ENCODE measurements around the gene SMG1.
"Not testable (repeated sequence)": the region's sequence is repeated elsewhere in the genome, so short reads cannot be mapped to it uniquely, and the experiment has no call there.

Gene SMG1

DNA sequence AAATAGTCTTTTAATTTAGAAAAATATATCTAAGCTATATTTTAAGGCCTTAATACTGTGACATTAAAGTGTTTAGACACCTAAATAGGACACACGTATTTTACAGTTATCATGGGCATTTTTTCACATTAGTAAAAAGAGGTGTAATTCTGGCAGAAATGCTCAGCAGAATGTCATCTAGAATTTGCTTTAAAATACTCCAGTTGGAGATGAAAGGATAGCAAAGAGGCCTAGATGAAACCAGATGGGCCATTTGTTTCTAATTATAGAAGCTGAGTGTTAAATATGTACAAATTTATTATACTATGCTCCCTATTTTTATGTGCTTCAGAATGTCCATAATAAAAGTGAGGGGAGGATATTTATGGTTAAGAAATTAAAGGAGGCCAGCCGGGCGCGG lies 48.5 kb downstream of the SMG1 start:
- not testable (repeated sequence) for DNase-seq

DNA sequence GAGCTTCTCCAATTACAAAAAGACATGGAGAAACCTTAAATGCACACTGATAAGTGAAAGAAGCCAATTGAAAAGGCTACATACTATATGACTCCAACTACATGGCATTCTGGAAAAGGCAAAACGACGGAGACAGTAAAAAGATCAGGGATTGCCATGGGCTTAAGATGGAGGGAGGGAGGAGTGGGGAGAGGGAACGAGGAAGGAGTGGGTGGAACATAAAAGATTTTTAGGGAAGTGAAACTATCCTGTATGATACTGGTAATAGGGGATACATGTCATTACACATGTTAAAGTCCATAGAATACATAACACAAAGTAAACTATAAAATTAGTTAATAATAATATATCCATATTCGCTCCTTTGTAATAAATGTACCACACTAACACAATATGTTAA lies 48.9 kb downstream of the SMG1 start:
- DNase-seq = not testable (repeated sequence)

DNA sequence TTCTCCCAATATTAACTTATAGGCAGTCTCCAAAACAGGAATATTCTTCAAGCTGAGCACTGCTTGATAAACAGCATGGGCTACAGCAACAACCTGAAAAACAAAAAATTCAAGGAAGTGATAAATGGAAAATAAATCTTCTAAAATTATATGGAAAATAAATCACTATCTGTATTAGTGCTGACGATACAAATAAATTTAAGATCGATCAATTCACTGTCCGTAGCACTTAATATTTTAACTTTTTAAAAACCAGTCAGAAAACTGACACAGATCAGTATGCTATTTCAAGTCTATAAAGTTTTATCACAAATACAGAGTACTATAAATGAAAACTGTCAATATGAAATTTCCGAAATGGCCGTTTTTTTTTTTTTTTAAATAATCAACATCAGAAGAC lies 49.9 kb downstream of the SMG1 start:
- DNase-seq = not testable (repeated sequence)

DNA sequence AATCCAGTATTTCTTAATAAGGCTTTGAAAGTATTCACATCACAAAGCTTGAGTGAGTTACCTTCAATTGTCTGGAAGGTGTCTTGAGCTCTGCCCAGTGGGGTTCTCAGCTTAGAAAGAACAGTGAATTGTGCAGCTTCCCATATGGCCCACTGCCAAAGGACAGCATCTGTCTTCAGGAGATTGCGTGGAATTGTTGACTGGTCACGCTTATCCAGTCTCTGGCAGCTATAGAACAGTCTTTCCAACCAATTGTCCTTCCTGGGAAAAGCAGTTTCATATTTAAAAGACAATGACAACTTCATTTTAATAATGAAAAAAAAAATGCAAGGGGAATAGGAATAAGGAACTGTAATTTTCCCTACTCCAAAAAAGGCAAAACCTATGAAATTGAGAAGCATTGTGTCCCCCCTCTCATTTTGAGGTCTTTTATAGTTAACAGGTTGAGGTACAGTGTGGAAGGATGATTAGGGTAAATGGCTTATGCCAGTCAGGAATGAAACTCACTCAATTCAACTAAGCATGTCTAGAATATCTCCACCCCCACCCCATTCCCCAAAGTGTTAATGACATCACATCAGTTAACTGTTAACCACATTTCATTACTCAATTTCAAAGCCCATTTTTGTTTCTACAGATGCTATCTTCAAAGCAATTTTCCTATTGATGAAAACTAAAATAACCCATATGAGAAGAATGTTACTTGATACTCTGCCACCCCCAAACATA lies 57.0 kb downstream of the SMG1 start:
- DNase-seq = peak; percentile 76 to 79

DNA sequence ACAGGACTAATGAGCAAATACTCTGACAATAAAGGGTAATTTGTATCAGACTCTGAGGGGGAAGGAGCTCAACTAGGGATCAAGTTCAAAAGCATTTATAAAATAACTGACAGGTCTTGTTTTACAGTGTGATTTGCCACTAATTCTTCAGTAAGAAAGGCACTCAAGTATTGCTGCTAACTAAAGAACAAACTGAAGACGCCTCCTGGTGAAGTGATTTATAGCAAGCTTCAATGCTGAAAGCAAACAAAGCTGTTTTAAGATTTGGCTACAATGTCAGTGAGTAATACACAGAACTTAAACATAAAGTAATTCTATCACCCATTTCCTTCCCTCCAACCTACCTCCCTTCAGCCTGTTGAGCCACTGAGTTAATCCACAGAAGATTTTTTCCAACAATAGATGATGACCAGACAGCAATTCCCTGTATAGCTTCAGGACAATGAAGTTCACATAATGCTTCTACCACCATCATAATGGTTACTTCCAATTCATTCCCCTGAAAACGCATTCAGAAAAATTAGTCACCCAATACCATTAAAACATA lies 59.9 kb downstream of the SMG1 start:
- DNase-seq = not testable (repeated sequence)

DNA sequence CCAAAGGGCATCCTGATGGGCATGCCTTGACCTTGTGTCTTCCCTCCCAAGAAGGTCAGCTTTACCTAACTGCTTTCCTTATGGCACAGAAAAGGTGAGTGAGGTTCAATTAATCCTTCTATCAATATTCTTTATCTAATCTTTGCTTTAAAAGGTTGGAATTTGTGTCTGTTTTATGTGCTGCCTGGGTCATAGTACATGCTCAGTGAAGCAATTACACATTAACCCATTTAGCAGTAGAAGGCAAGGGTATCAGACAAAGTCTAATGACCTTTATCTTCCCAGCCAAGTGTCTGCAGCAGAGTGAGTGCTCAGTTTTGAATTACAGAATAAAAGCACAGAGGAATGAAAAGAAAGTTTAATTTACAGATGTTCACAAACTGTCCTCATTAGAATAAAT lies 63.3 kb downstream of the SMG1 start:
- not testable (repeated sequence) for DNase-seq

DNA sequence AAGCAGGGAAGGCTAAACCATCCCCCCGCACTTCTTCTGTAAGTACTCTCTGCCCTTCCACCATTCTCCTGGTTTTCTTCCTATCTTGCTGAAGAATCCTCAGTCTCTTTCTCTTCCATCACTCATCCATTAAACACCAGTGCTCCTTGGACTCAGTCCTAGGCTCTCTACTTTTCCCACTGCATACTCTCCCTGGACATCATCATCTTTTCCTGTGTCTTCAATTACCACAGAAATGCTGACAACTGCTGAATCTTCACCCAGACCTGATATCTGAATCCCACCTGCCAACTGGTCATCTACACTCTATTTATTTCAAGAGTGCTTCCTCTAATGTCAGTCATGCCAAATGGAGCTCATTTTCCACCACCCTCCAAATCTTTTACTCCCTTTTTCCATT lies 71.0 kb downstream of the SMG1 start:
- no peak for DNase-seq
- TF ChIP-seq POLR2A (IDR thresholded peaks at IDR 0.05; ENCODE audit: low read length) (no peak), GATA1 (IDR thresholded peaks at IDR 0.05; ENCODE audit: low read depth, low read length) (no peak)

DNA sequence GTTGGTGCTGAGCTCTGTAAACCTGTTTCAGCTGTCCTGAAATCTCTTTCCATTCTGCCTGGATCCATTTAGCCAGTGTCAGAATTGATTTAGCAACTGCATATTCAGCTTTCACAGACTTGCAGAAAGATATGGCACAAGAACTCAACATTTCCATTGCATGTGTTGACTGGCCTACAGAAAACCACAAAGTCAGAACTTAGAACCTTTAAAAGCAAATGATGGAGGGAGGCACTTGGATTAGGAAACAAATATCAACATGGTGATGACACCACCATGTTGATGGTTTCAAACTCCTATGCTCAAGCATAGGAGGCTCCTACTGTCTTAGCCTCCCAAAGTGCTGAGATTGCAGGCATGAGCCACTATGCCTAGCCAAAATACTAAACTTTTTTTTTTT lies 72.5 kb downstream of the SMG1 start:
- no peak for DNase-seq
- no peak for TF ChIP-seq GATA1 (IDR thresholded peaks at IDR 0.05; ENCODE audit: low read depth, low read length)
- TF ChIP-seq POLR2A (IDR thresholded peaks at IDR 0.05; ENCODE audit: low read length) = no peak

DNA sequence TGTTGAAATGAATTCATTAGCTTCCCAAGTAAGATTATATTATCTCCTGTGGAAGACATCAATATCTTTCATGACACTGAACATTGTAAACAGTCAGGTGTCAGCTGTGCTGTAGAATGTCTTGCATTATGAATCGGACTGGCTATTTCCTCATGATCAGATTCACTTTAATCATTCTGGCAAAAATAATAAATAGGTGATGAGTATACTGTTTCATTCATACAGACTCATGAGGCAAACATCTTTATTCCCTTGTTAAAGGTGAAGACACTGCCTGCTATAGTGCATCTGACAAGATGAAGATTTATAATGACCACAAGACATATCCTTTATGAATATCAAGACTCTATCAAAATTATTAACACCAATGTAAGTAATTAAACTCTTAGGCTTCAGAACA lies 73.6 kb downstream of the SMG1 start:
- no peak for DNase-seq

DNA sequence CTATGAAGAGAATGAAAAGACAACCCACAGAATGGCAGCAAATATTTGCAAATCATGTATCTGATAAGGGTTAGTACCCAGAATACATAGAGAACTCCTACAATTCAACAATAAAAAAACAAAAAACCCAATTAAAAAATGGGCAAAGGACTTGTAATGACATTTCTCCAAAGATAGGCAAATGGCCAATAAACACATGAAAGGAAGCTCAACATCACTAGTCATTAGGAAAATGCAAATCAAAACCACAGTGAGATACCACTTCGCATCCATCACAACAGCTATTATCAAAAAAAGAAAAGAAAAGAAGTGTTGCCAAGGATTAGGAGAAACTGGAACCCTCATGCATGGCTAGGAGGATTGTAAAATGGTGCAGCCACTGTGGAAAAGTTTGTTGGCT lies 79.8 kb downstream of the SMG1 start:
- TF ChIP-seq GATA1 (IDR thresholded peaks at IDR 0.05; ENCODE audit: low read depth, low read length) (no peak), POLR2A (IDR thresholded peaks at IDR 0.05; ENCODE audit: low read length) (no peak)

More for the DNA sequence above, 73.6 kb downstream of the SMG1 start:
- TF ChIP-seq POLR2A (IDR thresholded peaks at IDR 0.05; ENCODE audit: low read length) (no peak), GATA1 (IDR thresholded peaks at IDR 0.05; ENCODE audit: low read depth, low read length) (no peak)

DNA sequence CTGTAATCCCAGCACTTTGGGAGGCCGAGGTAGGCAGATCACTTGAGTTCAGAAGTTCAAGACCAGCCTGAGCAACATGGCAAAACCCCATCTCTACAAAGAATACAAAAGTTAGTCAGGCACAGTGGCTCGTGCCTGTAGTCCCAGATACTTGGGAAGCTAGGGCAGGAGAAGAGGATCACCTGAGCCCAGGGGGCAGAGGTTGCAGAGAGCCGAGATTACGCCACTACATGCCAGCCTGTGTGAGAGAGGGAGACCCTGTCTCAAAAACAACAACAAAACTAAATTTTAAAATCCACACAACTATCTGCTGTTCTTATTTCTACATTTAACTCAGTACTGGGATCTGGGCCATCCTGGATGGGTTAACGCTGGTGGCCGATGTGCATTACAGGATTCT lies 83.6 kb downstream of the SMG1 start:
- no peak for DNase-seq
- TF ChIP-seq GATA1 (IDR thresholded peaks at IDR 0.05; ENCODE audit: low read depth, low read length) = no peak
- no peak for TF ChIP-seq POLR2A (IDR thresholded peaks at IDR 0.05; ENCODE audit: low read length)

More for the DNA sequence above, 79.8 kb downstream of the SMG1 start:
- DNase-seq = no peak

DNA sequence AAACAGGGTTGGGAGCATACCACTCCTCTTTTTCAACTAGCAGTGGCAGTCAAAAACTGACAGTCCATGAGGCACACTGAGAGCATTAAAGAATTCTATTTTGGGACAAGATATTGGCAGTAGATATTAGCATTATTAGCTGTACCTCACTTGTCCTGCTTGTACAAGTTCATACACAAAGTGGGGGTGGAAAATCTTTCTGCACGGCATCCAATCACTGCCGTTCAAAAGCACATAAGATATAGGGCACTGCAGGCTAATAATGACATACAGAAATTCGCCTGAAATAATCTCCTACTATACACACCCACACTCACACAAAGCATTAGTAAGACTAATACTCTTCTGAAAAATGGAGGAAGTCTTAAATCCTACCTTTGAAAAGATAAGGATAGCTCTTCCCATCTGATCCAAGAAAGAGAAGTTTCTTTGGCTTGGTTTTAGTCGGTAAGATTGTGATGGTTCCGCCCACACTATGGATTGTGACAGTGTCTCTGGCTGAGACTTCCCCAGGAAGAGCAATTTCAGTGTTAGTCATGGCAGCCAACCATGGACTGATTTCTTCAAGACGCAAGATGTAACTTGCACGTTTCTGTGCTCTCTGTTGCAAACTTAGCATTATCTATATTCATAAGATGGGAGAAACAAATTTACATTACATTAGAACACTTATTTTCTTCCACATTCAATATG lies 84.2 kb downstream of the SMG1 start:
- no peak for DNase-seq
- no peak for TF ChIP-seq POLR2A (IDR thresholded peaks at IDR 0.05; ENCODE audit: low read length)
- TF ChIP-seq GATA1 (IDR thresholded peaks at IDR 0.05; ENCODE audit: low read depth, low read length) = no peak

DNA sequence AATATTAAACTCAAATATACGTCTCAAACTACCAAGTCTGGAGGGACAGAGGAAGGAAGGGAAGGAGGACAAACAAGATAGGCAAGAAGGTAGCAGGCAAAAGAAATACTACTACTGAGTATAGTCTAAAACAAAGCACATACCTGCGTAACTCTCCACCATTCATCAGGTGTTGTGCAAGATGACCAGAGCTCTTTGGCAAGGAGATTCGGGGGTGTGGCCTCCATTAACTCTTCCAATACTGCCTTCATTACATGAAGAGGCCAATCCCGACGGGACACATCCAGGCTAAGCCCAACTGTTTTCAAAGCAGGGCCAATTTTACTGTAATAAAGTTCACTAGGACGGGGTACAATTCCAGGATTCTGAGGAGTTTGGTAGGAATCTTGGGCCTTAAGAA lies 86.7 kb downstream of the SMG1 start:
- DNase-seq = no peak
- TF ChIP-seq POLR2A (IDR thresholded peaks at IDR 0.05; ENCODE audit: low read length) (no peak), GATA1 (IDR thresholded peaks at IDR 0.05; ENCODE audit: low read depth, low read length) (no peak)

DNA sequence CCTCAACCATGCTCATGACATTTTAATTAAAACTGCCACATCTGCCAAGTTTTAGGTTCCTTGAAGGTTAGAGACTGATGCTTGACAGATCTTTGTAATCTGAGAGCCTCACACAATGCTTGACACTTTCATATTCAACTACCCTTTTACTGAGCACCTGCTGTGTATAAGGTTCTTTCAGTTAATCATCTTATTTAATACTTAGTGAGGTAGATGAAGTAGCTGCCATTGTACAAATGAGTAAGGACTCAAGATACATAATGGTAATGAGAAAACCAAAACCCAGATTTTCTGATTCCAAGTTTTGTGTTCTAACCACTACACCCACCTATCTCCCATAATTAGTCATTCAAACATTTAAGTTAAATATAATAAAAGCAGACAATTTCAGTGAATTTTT lies 89.5 kb downstream of the SMG1 start:
- no peak for DNase-seq
- TF ChIP-seq GATA1 (IDR thresholded peaks at IDR 0.05; ENCODE audit: low read depth, low read length) (no peak), POLR2A (IDR thresholded peaks at IDR 0.05; ENCODE audit: low read length) (no peak)

DNA sequence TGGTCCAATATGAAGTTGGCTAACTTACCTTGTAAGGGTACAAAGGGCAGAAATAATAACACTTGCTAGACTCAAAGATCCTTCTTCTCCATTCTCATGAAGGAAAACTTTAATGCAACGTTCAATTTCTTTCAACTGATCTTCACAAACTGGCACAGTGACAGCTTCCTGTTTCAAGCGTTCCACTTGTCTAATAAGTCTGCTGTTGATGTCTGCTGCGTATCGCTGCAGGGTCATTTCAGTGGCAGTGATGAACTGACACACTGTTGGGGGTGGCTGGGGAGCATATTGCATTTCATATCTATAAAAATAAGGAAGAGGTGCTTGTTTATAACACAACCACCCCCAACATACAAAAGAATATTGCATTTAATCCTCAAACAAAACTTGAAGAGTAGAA lies 91.3 kb downstream of the SMG1 start:
- TF ChIP-seq GATA1 (IDR thresholded peaks at IDR 0.05; ENCODE audit: low read depth, low read length) (no peak), POLR2A (IDR thresholded peaks at IDR 0.05; ENCODE audit: low read length) (no peak)
- DNase-seq = peak in 1 of 2 experiments; percentile 18

Data from erythroblast (primary cell).